MM.1S (cell line): ENCODE results near the gene TSHZ1.

Experiments
- DNase-seq: peaks from one replicate; pipeline ENCODE4 v3.0.0-alpha.2; 2015
- H2AFZ ChIP-seq: fragments of 300-600 bp; sonication (generic); 2 replicates; pipeline ENCODE4 v1.6.0; 2016; ENCODE audit warnings: antibody characterized with exemption, low read length
- H3F3A ChIP-seq: fragments of 300-600 bp; sonication (generic); 2 replicates; pipeline ENCODE4 v1.6.1; 2016; ENCODE audit warnings: mild to moderate bottlenecking, antibody characterized with exemption, low read length, moderate library complexity, mixed read lengths; ENCODE audit not compliant: insufficient read depth
- H3K27ac ChIP-seq: fragments of 300-600 bp; sonication (generic); 2 replicates; pipeline ENCODE4 v1.5.1; 2016; ENCODE audit warnings: mild to moderate bottlenecking, low read length
- H3K27me3 ChIP-seq: fragments of 300-600 bp; sonication (generic); replicated peaks from 2 replicates; pipeline ENCODE4 v1.6.0; 2016; ENCODE audit warnings: low read length; ENCODE audit not compliant: insufficient read depth
- H3K36me3 ChIP-seq: fragments of 300-600 bp; sonication (generic); replicated peaks from 2 replicates; pipeline ENCODE4 v1.6.1; 2016; ENCODE audit warnings: mild to moderate bottlenecking, low read length, mixed read lengths; ENCODE audit not compliant: insufficient read depth
- H3K4me1 ChIP-seq: fragments of 300-600 bp; sonication (generic); 2 replicates; pipeline ENCODE4 v1.6.1; 2016; ENCODE audit warnings: low read length, mixed read lengths
- H3K4me2 ChIP-seq: fragments of 300-600 bp; sonication (generic); 2 replicates; pipeline ENCODE4 v1.6.0; 2016; ENCODE audit warnings: low read depth, low read length
- H3K4me3 ChIP-seq: fragments of 300-600 bp; sonication (generic); 2 replicates; pipeline ENCODE4 v1.5.1; 2016; ENCODE audit warnings: low read length, mixed read lengths
- H3K79me2 ChIP-seq: fragments of 300-600 bp; sonication (generic); 2 replicates; pipeline ENCODE4 v1.6.1; 2016; ENCODE audit warnings: mixed run types, low read length, mixed read lengths
- H3K9ac ChIP-seq: fragments of 300-600 bp; sonication (generic); 2 replicates; pipeline ENCODE4 v1.6.1; 2016; ENCODE audit warnings: low read length, mixed read lengths
- H3K9me2 ChIP-seq: fragments of 300-600 bp; sonication (generic); replicated peaks from 2 replicates; pipeline ENCODE4 v1.6.1; 2016; ENCODE audit warnings: mild to moderate bottlenecking, low read length, mixed read lengths; ENCODE audit not compliant: insufficient read depth
- H3K9me3 ChIP-seq: fragments of 300-600 bp; sonication (generic); replicated peaks from 2 replicates; pipeline ENCODE4 v1.6.1; 2016; ENCODE audit warnings: mild to moderate bottlenecking, low read length, mixed read lengths; ENCODE audit not compliant: insufficient read depth
- H4K20me1 ChIP-seq: fragments of 300-600 bp; sonication (generic); 2 replicates; pipeline ENCODE4 v1.6.1; 2016; ENCODE audit warnings: mild to moderate bottlenecking, low read length, moderate library complexity, mixed read lengths; ENCODE audit not compliant: insufficient read depth
- CTCF ChIP-seq: fragments of 300-600 bp; sonication (generic); IDR thresholded peaks from 2 replicates; pipeline ENCODE4 v1.5.1; 2016; ENCODE audit warnings: antibody characterized with exemption, low read length, mixed read lengths
- EZH2 ChIP-seq: fragments of 300-600 bp; sonication (generic); optimal IDR thresholded peaks from 2 replicates; pipeline ENCODE3; 2017; ENCODE audit warnings: low read depth, mild to moderate bottlenecking, antibody characterized with exemption, low read length, mixed read lengths
- EZH2phosphoT487 ChIP-seq: fragments of 300-600 bp; sonication (generic); IDR thresholded peaks from 2 replicates; pipeline ENCODE4 v1.6.1; 2018; ENCODE audit warnings: antibody characterized with exemption, low read length

TSHZ1 gene

GRCh38 chr18:75178376-75178775 lies 32.2 kb upstream of the TSHZ1 start:
- no peak for DNase-seq
- Histone ChIP-seq H3K36me3 (no peaks in the 10 kb centered on the region), H3K9me3 (no peaks in the 10 kb centered on the region)

GRCh38 chr18:75179819-75180600 lies 30.6 kb upstream of the TSHZ1 start:
- Histone ChIP-seq H2AFZ (no peak overlapping the region), H3K9me2 (no peaks in the 10 kb centered on the region), H3K36me3 (no peaks in the 10 kb centered on the region), H3K79me2 (no peaks in the 10 kb centered on the region), H3K27me3 (no peaks in the 10 kb centered on the region), H4K20me1 (no peaks in the 10 kb centered on the region), H3K4me3 (no peak overlapping the region), H3K27ac (no peak overlapping the region), H3K4me1 (no peaks in the 10 kb centered on the region), H3K9me3 (no peaks in the 10 kb centered on the region), H3K4me2 (no peak overlapping the region), H3F3A (no peaks in the 10 kb centered on the region), H3K9ac (no peak overlapping the region)
- DNase-seq: no peak
- TF ChIP-seq EZH2 (no peak), EZH2phosphoT487 (no peak), CTCF (no peak)

More at GRCh38 chr18:75178376-75178775, 32.2 kb upstream of the TSHZ1 start:
- TF ChIP-seq EZH2 (no peak), EZH2phosphoT487 (no peak), CTCF (no peak)
- Histone ChIP-seq H3K79me2 (no peaks in the 10 kb centered on the region), H3K9me2 (no peaks in the 10 kb centered on the region), H3F3A (no peaks in the 10 kb centered on the region), H3K27ac (no peak overlapping the region), H3K4me2 (no peak overlapping the region), H3K4me1 (0 out of 2 replicates have a peak, but pooled peaks cover 1% of the 10 kb centered on the region), H3K4me3 (no peak overlapping the region), H3K27me3 (no peaks in the 10 kb centered on the region), H2AFZ (no peak overlapping the region), H4K20me1 (no peaks in the 10 kb centered on the region), H3K9ac (no peak overlapping the region)

GRCh38 chr18:75183524-75183923 lies 27.1 kb upstream of the TSHZ1 start:
- TF ChIP-seq EZH2phosphoT487: no peak
- no peak for TF ChIP-seq EZH2
- TF ChIP-seq CTCF: no peak
- Histone ChIP-seq H3F3A (no peaks in the 10 kb centered on the region), H3K4me3 (no peak overlapping the region), H3K9ac (no peak overlapping the region), H3K4me2 (no peak overlapping the region), H4K20me1 (no peaks in the 10 kb centered on the region), H3K4me1 (no peaks in the 10 kb centered on the region), H3K9me2 (no peaks in the 10 kb centered on the region), H3K9me3 (no peaks in the 10 kb centered on the region), H3K27ac (no peak overlapping the region), H3K79me2 (no peaks in the 10 kb centered on the region), H3K27me3 (no peaks in the 10 kb centered on the region), H3K36me3 (no peaks in the 10 kb centered on the region), H2AFZ (no peak overlapping the region)
- no peak for DNase-seq
